Mucosa of stomach (tissue), 1 donor: ENCODE measurements around the gene FLNC.

ENCODE experiments used
- H3K27me3 ChIP-seq: one replicate; pipeline ENCODE4 v1.7.0; 2013; ENCODE audit warnings: mild to moderate bottlenecking, low read length; ENCODE audit not compliant: control insufficient read depth, insufficient read depth
- H3K36me3 ChIP-seq: one replicate; pipeline ENCODE4 v1.7.0; 2013; ENCODE audit warnings: low read length; ENCODE audit not compliant: control insufficient read depth, insufficient read depth
- H3K4me1 ChIP-seq: one replicate; pipeline ENCODE4 v1.7.0; 2013; ENCODE audit warnings: mild to moderate bottlenecking, low read length; ENCODE audit not compliant: control insufficient read depth, insufficient read depth
- H3K4me3 ChIP-seq: one replicate; pipeline ENCODE4 v1.7.0; 2013; ENCODE audit warnings: low read length
- H3K9ac ChIP-seq: one replicate; pipeline ENCODE4 v1.7.0; 2013; ENCODE audit warnings: mild to moderate bottlenecking, low read length, moderate library complexity
- H3K9me3 ChIP-seq: one replicate; pipeline ENCODE4 v1.7.0; 2013; ENCODE audit warnings: mild to moderate bottlenecking, low read length, moderate library complexity; ENCODE audit not compliant: control insufficient read depth
- donor health status: Pancreatic carcinoma.

Gene FLNC

DNA sequence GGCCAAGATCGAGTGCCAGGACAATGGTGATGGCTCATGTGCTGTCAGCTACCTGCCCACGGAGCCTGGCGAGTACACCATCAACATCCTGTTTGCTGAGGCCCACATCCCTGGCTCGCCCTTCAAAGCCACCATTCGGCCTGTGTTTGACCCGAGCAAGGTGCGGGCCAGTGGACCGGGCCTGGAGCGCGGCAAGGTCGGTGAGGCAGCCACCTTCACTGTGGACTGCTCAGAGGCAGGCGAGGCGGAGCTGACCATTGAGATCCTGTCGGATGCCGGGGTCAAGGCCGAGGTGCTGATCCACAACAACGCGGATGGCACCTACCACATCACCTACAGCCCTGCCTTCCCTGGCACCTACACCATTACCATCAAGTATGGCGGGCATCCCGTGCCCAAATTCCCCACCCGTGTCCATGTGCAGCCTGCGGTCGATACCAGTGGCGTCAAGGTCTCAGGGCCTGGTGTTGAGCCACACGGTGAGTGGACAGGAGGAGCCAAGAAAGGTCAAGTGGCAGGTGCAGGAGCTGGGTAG is 14.6 kb downstream of the FLNC start:
- Histone ChIP-seq H3K9ac (no peak overlapping the region), H3K27me3 (no peaks in the 10 kb centered on the region), H3K36me3 (no peaks in the 10 kb centered on the region), H3K4me1 (peaks cover 6% of the 10 kb centered on the region), H3K4me3 (no peak overlapping the region), H3K9me3 (no peaks in the 10 kb centered on the region)

DNA sequence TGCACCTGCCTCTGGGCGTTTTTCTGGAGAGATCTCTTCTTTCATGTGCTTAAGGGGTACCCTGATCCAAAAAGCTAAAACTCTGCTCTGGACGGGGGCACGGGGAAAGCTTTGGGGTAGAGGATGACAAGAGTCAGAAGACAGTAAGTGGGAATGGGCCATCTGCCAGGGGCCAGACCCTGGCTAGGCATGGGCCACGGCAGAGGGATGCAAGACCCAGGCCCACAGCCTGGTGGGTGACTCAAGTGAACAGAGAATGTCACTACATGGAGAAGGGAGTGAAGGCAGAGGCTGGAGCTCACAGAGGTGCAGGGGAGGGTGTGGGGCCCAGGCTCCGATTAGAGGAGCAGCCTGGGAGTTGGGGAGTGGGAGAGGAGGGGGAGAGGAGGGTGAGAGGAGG is 15.3 kb downstream of the FLNC start:
- H3K9ac ChIP-seq, result no peak overlapping the region
- H3K4me3 ChIP-seq, result no peak overlapping the region
- no peaks in the 10 kb centered on the region for H3K27me3 ChIP-seq
- H3K4me1 ChIP-seq, result peaks cover under 1% of the 10 kb centered on the region
- no peaks in the 10 kb centered on the region for H3K36me3 ChIP-seq
- no peaks in the 10 kb centered on the region for H3K9me3 ChIP-seq

DNA sequence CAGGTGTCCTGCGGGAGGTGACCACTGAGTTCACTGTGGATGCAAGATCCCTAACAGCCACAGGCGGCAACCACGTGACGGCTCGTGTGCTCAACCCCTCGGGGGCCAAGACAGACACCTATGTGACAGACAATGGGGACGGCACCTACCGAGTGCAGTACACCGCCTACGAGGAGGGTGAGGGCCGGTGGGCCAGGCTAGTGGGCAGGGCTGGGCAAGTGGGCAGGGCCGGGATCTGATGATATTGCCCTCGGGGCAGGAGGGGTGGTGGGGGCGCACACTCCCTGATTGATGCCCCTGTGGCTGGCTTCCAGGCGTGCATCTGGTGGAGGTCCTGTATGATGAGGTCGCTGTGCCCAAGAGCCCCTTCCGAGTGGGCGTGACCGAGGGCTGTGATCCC is 15.8 kb downstream of the FLNC start:
- Histone ChIP-seq H3K4me3 (no peak overlapping the region), H3K36me3 (no peaks in the 10 kb centered on the region), H3K9me3 (no peaks in the 10 kb centered on the region)

DNA sequence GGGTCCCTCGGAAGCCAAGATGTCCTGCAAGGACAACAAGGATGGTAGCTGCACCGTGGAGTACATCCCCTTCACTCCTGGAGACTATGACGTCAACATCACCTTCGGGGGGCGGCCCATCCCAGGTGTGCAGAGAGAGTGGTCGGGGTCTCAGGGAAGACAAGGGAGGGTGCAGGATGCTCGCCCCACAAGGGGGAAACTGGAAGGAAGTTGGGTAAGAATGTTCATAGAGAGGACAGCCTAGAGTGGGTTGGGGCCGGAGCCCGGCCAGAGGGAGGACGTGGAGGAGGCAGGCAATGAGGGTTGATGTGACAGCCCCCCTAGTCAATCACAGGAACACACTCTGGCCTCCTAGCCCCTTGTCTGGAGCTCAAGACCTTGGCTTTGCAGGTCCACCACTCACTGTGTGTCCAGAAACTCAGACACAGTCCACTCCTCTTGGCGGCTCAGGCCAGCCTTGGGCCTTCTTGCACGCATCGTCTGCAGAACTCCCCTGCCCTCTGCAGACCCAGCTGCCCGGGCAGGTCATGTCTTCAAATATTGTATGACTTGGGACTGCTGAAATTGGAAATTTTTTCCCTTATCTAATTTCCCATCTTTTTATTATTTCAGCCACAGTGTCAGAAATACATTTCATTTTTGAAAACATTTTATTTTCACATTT is 16.7 kb downstream of the FLNC start:
- Histone ChIP-seq H3K9me3 (no peaks in the 10 kb centered on the region), H3K36me3 (no peaks in the 10 kb centered on the region), H3K4me1 (no peaks in the 10 kb centered on the region), H3K9ac (no peak overlapping the region), H3K4me3 (no peak overlapping the region), H3K27me3 (no peaks in the 10 kb centered on the region)

More for the DNA sequence above, 15.8 kb downstream of the FLNC start:
- no peaks in the 10 kb centered on the region for H3K4me1 ChIP-seq
- H3K9ac ChIP-seq, result no peak overlapping the region
- no peaks in the 10 kb centered on the region for H3K27me3 ChIP-seq

DNA sequence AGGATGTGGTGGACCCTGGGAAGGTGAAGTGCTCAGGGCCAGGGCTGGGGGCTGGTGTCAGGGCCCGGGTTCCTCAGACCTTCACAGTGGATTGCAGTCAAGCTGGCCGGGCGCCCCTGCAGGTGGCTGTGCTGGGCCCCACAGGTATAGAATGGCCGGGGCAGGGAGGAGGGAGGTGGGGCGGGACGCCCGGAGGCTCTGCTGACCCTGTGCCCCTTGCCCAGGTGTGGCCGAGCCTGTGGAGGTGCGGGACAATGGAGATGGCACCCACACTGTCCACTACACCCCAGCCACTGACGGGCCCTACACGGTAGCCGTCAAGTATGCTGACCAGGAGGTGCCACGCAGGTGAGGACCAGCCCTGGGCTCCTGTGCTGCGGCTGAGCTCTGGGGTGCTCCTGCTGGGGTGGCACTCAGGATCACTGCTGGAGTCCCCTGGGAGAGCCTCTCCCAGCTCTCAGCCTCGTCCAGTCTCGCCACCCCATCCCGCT is 17.6 kb downstream of the FLNC start:
- H3K9ac ChIP-seq, result no peak overlapping the region
- no peaks in the 10 kb centered on the region for H3K36me3 ChIP-seq
- H3K4me1 ChIP-seq, result no peaks in the 10 kb centered on the region
- H3K9me3 ChIP-seq, result no peaks in the 10 kb centered on the region
- H3K27me3 ChIP-seq, result no peaks in the 10 kb centered on the region
- H3K4me3 ChIP-seq, result no peak overlapping the region

DNA sequence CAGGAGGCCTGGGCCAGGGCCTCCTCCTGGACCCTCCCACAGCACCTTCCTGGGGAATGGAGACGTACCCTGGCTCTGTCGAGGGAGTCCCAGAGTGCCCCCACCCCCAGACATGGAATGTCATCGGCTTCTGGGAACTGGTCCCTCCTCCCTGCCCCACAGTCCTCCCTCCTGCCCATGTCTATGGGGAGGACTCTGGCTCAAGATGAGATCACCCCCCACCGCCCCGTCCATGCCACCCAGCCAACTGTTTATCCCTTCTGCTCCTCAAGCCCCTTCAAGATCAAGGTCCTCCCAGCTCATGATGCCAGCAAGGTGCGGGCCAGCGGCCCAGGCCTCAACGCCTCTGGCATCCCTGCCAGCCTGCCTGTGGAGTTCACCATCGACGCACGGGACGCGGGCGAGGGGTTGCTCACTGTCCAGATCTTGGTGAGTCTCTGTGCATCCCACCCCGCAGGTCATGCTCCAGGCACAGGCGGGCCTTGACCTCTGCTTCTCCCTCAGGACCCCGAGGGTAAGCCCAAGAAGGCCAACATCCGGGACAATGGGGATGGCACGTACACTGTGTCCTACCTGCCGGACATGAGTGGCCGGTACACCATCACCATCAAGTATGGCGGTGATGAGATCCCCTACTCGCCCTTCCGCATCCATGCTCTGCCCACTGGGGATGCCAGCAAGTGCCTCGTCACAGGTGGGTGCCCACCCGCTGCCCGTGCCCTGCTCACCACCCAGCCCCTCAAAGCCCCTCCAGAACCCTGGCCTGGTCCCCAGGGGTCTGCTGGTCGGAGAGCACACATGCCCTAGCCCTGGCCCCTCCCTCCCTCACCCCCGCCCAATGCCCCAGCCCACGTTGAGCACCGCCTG is 18.3 kb downstream of the FLNC start:
- no peaks in the 10 kb centered on the region for H3K36me3 ChIP-seq
- H3K27me3 ChIP-seq, result no peaks in the 10 kb centered on the region
- H3K9ac ChIP-seq, result no peak overlapping the region
- H3K9me3 ChIP-seq, result no peaks in the 10 kb centered on the region
- no peaks in the 10 kb centered on the region for H3K4me1 ChIP-seq
- H3K4me3 ChIP-seq, result no peak overlapping the region

DNA sequence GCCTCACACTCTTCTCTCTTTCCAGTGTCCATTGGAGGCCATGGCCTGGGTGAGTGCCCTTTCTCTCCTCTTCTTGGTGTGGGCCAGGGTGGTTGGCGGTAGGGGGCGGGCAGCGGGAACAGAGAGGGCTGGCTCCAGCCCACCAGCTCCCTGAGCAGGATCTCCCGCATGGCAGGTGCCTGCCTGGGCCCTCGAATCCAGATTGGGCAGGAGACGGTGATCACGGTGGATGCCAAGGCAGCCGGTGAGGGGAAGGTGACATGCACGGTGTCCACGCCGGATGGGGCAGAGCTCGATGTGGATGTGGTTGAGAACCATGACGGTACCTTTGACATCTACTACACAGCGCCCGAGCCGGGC is 18.9 kb downstream of the FLNC start:
- Histone ChIP-seq H3K36me3 (no peaks in the 10 kb centered on the region), H3K9ac (no peak overlapping the region), H3K4me1 (no peaks in the 10 kb centered on the region), H3K4me3 (no peak overlapping the region), H3K9me3 (no peaks in the 10 kb centered on the region), H3K27me3 (no peaks in the 10 kb centered on the region)

DNA sequence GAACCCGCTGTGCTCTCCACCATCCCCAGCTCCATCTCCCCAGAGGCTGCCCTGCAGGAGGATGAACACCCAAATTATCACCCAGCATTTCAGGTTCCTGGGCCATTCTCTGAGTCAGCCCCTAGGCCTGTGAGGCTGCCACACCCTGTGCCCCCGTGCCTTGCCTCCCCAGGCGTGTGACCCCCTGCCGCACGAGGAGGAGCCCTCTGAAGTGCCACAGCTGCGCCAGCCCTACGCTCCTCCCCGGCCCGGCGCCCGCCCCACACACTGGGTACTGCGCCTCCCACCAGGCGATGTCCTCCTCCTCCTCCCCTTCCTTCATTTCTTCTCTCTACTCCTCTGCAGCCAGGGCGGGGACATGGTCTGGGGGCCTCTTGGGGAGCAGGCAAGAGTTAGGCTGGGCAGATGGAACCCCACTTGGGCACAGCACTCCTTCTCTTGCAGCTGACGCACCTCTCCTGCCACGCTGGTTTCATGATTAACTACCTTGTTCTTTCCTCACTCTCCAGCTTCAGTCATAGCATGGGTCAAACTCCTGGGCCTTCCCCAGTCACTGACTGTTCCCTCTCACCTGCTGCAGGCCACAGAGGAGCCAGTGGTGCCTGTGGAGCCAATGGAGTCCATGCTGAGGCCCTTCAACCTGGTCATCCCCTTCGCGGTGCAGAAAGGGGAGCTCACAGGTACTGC is 19.7 kb downstream of the FLNC start:
- H3K36me3 ChIP-seq, result no peaks in the 10 kb centered on the region
- no peaks in the 10 kb centered on the region for H3K27me3 ChIP-seq
- no peak overlapping the region for H3K4me3 ChIP-seq
- H3K9me3 ChIP-seq, result no peaks in the 10 kb centered on the region
- H3K4me1 ChIP-seq, result no peaks in the 10 kb centered on the region
- H3K9ac ChIP-seq, result no peak overlapping the region

DNA sequence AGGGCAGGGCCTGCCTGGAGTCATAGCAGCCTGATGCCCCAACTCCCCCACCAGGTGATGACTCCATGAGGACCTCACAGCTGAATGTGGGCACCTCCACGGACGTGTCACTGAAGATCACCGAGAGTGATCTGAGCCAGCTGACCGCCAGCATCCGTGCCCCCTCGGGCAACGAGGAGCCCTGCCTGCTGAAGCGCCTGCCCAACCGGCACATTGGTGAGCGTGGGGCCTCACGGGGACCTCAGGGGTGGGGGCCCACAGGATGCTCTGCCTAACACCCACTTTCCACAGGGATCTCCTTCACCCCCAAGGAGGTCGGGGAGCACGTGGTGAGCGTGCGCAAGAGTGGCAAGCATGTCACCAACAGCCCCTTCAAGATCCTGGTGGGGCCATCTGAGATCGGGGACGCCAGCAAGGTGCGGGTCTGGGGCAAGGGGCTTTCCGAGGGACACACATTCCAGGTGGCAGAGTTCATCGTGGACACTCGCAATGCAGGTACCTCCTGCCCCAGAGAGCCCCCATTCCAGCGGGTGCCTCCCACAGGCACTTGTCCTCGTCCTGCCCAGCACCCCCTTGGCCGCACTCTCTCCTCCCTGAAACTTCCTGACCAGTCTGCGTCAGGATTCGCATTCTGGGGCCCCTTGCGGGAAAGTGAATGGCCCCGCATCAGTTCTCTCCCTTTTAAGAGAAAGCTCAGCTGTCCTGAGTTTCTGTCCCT is 22.5 kb downstream of the FLNC start:
- H3K4me3 ChIP-seq, result no peak overlapping the region
- no peaks in the 10 kb centered on the region for H3K36me3 ChIP-seq
- H3K27me3 ChIP-seq, result no peaks in the 10 kb centered on the region
- no peaks in the 10 kb centered on the region for H3K4me1 ChIP-seq
- no peaks in the 10 kb centered on the region for H3K9me3 ChIP-seq
- H3K9ac ChIP-seq, result no peak overlapping the region

DNA sequence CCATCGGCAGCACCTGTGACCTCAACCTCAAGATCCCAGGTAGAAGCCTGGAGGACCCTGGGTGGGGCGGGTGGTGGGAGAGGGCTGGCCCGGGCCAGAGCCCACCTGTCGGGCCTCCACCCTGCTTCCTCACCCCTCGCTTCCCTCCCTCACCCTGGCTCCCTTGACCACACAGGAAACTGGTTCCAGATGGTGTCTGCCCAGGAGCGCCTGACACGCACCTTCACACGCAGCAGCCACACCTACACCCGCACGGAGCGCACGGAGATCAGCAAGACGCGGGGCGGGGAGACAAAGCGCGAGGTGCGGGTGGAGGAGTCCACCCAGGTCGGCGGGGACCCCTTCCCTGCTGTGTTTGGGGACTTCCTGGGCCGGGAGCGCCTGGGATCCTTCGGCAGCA is 23.6 kb downstream of the FLNC start:
- Histone ChIP-seq H3K4me1 (no peaks in the 10 kb centered on the region), H3K9me3 (no peaks in the 10 kb centered on the region), H3K36me3 (no peaks in the 10 kb centered on the region), H3K9ac (no peak overlapping the region), H3K4me3 (no peak overlapping the region), H3K27me3 (no peaks in the 10 kb centered on the region)

DNA sequence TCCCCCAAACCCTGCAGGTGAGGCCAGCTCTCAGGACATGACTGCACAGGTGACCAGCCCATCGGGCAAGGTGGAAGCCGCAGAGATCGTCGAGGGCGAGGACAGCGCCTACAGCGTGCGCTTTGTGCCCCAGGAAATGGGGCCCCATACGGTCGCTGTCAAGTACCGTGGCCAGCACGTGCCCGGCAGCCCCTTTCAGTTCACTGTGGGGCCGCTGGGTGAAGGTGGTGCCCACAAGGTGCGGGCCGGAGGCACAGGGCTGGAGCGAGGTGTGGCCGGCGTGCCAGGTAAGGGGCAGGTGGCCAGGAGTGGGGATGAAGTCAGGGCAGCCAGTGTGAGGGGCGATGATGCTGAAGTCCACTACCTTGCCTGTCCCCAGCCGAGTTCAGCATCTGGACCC is 24.2 kb downstream of the FLNC start:
- H3K9ac ChIP-seq, result no peak overlapping the region
- no peaks in the 10 kb centered on the region for H3K36me3 ChIP-seq
- no peak overlapping the region for H3K4me3 ChIP-seq
- H3K4me1 ChIP-seq, result no peaks in the 10 kb centered on the region
- H3K27me3 ChIP-seq, result no peaks in the 10 kb centered on the region
- no peaks in the 10 kb centered on the region for H3K9me3 ChIP-seq
